HG03565 (cell line): Measurements from ENCODE around the gene ABL1.
A peak's percentile ranks its signal among the peaks of the same experiment; 100 is the strongest.

Source experiments
- ATAC-seq: cut with Tn5 transposase; IDR thresholded peaks from one replicate; pipeline ENCODE4 v1.9.1; 2021; ENCODE audit warnings: mild to moderate bottlenecking, moderate library complexity; ENCODE audit not compliant: unreplicated experiment

ABL1 gene

DNA sequence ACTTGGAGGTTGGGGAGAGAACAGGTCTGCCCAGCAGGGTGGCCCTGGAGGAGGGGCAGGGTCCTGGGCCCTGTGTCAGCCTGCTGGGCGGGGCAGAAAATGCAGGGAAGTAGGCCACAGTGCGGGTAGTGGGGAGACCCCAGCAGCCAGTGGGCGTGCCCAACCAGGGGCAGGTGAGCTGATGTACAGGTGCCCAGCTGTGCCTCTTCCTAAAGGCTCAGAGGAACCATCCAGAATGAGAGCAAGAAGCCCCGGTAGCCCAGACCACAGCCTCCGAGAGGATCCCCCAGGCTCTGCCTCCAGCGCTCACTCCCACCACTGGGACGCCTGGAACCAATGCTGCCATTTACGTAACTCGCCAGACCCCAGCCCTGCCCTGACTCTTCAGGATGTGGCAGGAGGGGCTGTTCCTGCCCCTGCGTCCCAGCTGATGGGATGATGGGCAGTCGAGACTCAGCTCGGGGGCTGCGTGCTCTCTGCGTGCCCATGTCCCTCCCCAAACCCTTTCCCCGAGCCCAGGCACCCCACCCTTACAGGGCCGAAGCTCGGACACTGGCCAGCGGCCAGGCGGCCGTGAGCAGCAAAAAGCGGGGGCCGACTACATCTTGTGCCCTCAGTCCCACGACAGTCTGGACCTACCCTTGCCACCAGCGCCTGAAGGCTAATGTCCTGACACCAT is 79.5 kb downstream of the ABL1 start:
- ATAC-seq = no peak

DNA sequence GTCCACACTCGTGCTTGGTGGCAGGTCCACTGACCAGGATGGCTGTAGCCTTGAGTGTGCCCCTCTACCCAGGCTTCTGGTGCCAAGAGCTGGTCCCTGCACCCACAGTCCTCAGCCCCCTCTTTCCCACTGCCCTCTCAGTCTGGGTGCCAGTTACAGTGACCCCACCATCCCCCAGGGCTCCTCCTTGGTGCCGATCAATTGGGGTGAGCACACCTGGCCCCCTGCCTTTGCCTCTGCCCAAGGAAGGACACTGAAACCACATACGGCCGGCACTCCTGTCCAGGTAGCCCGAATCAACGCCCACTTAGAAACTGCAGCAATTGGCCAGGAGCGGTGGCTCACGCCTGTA is 80.0 kb downstream of the ABL1 start:
- no peak for ATAC-seq

DNA sequence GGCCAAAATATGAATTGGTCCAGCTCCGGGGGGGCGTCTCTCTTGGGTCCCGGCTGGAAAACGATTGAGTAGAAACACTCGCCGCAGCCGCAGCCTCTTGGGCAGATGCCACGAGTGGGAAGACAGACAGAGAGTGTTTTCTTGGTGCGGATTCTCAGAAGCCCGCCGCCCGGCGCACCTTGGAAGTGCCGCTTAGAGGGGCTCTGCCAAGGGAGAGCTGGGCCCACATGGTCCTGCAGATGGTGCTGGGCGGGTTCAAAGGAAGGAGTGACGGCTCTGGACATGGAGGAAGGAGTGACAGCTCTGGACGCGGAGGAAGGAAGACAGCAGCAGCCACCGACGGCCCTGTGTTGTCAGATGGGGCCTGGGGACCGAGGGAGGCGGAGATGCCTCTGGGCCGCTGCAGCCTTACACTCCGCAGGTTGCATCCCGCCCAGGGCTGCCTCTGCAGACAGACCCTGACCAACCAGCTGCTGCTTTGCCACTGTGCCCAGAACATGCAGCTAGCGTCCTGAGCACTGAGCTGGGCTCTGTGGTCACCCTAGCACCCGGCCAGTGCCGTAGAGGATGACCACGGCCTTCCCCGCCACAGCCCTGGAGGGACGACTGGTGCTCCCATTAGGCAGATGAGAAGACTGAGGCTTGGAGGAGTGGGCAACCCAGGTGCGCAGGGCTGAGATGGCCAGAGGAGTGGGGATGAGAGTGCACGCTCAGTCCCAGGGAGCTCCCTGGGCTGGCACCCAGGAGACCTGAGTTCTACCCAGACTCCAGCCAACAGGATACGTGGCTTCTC is 82.3 kb downstream of the ABL1 start:
- ATAC-seq = no peak

DNA sequence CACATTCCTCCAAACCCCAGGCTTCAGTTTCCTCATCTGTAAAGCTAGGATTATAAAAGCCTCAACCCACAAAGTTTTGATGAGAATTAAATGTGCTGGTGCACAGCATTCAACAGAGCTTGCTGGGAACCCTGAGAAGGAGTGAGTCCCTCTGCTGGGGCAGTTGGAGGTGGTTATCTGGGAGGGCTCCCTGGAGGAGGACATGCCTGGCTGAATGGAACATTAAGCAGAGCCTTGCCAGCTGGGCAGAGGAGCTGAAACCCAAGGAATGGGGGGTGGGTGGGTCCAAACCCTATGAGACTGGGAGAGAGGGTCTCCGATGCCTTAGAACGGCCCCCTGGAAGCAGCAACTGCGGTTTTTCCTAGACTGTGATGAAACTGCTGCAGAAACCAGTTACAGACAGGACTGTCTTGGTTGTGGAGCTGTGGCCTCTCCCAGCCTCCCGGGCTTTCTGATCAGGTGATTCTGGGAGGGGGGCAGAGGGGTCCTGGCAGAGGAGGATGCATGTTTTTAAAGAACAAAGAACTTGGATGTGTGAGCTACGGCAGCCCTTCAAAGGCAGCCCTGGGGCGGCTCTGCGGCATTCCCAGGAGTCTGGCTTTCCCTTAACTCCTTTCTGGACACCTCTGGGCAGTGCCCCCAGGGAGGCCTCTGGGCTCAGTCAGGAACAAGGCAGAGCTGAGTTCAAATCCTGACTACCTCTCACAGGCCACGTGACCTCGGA is 83.2 kb downstream of the ABL1 start:
- no peak for ATAC-seq

DNA sequence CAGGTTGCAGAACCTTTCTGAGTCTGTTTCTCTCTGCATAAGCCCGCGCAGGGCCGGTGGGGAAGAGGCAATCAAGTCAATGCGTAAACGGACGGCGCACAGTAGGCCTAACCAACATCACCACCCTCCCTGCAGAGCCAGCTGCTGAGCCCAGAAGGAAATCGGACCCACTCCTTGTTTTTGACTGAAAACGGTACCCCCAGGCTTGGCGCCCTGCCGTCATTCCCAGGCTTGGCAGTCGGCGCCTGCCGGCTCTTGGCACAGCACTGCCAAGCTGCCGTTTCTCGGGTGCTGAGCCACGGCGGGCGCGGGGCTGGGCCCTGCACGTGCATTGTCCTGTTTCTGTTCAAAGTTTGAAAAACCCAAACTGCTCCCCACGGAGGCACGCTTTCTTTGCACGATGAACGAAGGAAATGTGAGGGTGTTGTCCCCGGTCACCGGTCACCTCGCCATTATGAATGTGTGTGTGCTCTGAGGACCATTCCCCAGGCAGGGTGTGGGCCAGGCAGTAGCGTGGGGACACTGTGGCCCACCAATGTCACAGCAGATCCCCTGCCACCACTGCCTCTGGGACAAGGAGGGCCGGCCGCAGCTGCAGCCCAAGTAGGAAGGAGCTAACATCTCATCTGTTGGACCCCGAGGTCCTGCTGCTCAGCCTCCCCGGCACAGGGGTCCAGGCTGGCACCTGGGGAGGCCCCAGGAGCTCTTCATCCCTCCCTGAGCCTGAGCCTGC is 83.9 kb downstream of the ABL1 start:
- ATAC-seq = no peak

DNA sequence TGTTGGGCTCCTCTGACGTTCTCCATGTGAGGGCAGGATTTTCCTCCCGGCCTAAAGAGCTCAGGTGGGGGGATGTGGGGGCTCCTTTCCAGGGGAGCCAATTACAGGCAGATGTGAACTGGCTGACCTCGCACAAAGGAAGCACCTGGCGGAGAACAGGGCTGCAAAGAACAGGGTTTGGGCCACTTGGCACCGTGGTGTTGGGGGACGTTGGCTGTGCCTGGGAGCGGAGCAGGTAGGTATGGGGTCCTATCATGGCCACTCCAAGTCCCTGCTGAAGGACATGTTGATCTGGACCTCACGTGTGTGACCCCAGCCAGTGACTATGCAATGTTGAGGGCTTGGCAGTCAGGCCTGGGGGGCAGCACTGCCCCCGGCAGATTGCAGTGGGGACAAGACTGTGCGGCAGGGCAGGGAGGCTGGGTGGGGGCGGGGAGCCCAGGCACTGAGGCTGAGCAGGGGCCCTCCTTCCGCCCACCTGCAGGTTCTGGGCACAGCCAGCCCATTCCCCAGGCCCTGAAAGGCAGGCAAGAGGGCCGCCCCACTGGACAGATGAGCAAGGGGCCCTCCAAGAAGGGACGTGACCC is 84.6 kb downstream of the ABL1 start:
- ATAC-seq = no peak

DNA sequence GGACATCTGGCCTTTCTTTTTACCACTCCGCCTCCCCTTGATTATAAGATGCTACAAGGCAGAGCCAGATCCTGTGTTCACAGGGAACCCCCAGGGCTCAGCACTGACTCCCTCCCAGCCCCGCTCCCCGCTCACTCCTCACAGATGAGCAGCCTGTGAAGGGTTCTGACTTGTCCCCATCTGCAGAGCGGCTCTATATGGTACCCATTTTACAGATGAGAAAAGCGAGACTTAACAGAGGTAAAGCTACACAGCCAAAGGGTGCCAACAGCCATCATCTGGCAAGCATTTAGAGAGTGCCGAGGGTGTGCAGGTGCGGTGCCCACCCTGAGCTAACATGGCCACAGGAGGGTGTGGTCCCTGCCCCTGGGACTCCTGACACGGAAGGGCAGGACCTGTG is 85.2 kb downstream of the ABL1 start:
- no peak for ATAC-seq

DNA sequence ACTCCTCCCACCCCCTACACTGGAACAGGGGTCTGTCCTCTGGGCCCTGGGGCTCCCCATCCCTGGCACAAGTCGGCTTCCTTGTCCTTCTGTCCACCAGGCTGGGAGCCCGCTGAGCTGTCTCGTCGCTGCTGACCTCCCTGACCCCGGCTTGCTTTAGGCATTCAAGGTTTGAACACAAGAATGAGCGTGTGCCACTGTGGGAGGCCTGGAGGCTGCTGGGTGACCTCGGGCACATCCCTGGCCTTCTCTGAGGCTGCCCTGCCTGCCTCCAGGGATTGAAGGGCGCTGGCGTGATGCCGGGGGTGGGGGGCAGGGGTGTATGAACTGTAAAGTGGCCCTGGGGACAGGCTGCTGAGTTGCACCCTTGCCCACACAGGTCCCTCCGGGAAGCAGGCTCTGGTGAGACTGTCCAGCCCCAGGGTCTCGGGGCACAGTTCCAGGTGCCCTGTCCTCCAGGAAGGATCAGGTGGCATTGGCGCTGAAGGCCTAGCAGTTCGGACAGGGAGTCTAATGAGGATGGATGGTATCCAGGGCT is 85.8 kb downstream of the ABL1 start:
- ATAC-seq = no peak

DNA sequence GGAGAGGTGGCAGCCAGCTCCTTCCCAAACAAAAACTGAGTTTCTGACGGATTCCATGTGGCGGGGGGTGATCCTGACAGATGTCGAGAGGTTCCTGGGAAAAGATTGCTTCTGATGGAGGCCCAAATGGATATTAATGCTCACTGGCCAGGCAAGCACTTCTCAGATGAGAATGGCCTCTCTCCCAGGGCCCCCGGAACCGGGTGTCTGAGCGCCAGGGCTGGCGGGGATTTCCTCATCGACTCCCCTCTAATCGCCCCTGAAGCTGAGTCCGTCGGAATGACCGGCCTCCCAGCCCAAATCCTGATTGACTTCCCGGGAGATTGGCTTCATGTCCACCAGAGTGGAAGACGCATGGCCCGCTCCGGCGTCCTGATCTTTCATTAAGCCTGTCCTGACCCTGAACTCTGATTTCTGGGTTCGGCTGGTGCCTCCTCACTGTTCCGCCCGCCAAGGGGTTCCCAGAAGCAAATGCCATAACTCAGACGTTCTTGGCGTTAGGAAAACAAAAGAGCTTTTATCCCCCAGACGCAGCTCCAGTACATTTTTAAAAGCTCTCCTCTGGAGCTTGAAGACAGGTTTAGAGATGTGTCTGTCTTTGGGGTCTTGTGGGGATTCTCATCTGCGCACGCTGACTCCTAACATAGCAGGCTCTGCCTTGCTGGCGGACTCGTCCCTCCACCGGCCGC is 86.4 kb downstream of the ABL1 start:
- no peak for ATAC-seq

DNA sequence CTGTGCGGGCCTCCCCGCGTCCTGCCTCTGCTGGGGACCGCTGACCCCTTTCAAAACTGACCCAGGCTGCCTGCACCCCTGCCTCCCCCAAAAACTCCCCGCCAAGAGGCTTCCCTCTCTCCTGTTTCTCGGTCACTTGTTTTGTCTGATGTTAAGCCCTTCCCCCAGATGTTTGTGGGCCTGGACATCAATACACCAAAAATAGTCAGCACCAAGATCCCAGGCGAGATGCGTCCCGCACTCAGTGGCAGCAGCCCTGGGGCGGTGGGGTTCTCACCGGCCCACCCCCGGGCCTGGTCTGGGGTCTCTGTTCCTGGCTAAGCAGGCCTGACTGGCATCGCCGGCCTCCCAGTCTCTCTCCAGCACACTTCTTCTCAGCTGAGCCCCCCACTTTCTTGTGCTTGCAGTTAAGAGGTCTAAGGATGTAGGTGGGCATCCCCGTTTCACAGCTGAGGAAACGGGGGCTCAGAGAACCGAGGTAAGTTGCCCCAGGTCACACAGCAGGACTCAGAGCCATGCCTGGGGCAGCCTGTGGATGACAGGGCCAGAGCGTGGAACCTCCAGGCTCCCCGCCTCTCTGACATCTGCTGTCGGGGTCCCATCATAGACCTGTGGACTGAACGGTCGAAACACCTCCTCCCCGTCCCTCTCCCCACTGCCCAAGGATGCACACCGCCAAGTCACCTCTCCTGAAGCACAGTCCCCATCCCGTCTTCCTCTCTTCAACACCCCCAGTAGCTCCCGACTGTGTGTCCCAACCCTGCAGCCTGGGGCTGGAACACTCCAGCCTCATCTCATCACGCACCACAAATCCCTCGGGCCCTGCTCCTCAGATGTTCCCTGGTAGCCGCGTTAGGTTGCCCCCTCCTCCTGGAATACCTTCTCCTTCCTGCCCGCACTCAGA is 87.2 kb downstream of the ABL1 start:
- no peak for ATAC-seq

DNA sequence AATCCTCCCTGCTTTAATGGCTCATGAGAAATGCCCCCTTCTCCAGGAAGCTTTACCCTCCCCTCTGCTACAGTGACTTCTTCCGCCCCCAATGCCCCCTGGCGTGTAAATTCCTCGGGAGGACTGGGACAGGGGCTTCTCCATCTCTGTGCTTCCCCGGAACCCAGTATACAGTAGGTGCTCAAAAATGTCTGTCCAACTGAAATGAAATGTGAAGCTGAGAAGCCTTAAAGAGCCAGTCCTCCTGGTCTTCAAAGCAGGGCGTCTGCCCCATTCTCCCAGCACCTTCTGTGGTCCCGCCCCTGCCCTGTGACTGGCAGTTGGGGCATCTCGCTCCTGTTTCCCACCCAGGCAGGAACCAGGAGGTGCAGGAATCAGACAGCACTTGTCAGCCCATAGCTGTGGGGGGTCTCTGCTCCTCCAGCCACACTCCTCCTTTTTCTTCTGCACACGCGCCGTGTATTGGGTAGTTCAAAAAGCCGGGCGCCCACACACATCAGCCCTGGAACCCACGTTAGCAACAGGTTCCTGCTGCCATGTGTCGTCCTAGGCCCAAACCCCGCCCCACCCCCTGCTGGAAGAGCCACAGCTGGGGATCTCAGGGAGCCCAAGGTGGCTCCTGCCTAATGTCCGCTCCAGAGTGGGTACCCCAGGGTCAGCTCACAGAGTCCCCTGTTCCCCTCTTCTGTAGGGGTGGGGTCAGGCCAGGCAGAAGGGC is 88.0 kb downstream of the ABL1 start:
- no peak for ATAC-seq

DNA sequence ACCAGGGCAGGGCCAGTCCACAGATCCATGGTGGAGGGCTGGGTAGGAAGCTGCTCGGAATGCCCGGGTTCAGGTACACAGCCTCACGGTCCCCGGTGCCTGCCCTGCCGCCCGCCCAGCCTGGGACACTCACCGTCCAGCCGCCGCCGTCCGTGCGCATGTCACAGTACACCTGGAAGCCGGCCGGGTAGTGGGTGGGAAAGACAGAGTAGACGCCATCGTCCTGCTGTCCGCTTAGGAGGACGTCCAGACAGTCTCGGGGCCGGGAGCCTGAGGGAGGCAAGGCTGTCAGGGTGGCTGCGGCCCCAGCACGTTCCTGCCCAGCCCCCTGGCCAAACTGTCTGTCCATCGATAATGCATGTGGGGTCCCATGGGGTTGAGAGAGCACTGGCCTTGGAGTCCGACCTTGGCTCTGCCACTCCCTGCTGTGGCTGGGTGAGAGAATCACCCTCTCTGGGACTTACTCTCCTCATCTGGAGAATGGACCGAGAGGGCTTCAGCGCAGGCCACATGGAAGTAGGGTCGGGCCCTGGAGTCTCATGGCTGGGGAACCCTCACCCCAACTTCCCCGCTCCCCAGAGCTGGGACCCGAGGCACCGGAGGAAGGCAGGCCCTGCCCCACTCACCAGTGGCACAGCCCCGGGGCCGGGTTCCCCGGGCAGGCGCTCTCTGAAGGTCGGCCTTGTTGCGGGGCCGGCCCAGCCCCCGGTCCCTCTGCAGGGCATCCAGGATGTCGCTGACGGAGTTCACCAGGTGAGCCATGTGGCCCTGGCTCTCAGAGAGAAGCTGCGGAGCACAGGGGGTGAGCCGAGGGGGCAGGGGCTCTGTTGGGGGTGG is 88.8 kb downstream of the ABL1 start:
- ATAC-seq = no peak

DNA sequence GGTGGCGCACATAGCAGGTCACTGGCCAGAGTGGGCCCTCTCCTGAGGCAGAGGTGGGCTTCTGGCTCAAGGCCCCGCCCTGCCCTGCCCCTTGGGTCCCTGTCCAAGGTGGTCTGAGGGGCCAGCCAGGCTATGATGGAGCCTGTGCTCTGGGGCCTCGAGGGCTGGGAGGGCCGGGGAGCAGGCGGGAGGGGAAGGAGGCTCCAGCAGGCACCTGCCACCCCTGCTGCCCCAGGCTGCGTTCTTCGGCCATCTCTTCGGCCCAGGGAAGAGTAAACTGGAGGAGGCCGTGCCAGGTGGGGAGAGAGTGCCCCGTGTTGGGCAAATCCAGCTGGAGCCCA is 89.4 kb downstream of the ABL1 start:
- ATAC-seq = no peak

DNA sequence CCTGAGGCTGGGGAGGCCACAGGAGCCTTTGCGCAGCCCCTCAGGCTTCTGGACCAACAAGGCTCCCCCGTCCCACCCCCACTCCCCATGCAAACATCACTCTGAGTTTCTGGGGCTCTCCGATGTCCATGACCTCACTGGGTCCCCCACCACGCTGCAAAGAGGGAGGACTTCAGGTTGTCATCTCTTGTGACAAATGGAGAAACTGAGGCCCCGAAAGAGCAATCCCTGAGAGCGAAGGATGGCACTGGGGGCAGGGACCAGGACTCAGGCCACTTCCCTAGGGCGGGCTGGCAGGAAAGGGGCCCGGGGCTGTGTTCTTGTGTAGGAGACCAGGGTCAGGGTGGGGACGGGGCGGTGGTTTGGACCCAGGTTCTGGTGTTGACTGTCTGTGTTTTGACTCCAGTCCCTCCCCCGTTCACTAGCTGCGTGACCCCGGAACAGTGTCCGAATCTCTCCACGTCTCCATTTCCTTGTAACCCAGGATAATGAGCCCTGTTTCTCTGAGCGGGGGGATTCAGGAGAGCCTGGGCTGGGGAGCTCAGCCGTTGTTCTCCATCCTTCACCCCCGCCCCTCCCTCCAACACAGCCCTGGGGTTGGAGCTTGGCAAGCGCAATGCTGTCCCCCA is 90.1 kb downstream of the ABL1 start:
- no peak for ATAC-seq

DNA sequence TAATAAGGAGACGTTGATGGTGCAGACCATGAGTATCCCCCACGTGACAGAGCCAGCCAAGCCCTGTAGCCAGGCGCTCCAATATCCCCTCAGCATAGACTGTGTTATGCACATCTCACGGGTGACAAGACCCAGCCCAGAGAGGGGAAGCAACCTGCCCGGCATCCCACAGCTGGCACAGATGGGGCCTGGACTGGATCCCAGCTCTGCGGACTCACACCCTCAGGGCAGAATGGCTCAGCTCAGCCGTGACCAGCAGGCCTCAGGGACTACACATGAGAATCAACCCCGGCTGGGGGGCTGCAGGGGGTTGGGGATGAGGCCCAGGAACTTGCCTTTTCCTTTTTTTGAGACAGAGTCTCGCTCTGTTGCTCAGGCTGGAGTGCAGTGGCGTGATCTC is 92.3 kb downstream of the ABL1 start:
- ATAC-seq = no peak

DNA sequence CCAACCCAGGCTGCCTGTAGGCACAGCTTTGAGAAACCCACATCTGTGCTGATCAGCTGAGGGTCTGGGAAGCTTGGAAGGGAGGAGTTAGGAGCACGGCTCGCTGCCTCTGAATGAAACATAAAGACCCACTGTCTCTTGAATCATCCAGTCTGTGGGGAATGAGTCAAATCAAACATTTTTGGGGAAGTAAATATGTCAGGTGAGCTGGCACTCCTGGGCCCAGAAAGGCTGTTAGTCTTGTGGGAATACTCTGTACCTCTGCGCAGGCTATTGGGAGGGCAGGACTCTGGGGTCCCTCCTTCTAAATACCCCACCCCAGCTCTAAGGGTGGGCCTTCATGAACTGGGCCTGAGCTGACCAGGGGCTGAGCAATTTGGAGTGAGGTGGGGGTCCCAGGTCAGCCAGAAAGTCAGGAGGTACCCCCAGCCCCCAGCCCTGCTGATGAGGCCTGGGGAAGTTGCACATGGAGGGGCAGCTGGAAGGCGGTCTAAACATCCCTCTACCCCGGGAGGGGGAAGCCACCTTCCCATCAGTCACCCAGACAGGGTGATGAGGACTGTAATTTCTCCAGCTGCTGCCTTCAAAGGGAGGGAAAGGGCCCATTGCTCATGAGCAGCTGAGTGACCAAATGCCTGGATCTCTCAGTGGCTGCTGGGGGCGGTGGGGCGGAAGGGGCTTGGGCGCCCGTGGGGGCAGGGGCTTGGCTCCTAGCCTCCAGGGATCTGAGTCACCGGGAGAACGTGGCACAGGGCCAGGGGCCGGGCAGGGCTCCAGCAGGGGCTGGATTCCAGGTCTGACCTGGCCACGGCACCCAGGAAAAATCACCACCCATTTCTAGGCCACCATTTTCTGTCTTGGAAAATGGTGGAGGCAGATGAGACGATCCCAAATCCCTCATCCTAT is 93.2 kb downstream of the ABL1 start:
- ATAC-seq = peak; percentile 43
